ENCODE measurements around the gene CCDC149. TPM values are rescaled to one million over a fixed set of nuclear protein-coding genes. Genes with fewer than 3 reads are reported as not detected.

The CCDC149 gene
- total and polyA plus RNA-seq, 2 of the 13 experiments (the other 11 are each of a cell fraction or from before 2014, with no cell fraction given) = 0.44 to 0.95 TPM

GRCh38 chr4:24810871-24811631 is 101.8 kb downstream of the CCDC149 start:
- Histone ChIP-seq H3K4me1 (ENCODE audit: insufficient read depth, low read length) (no peaks in the 10 kb centered on the region), H3K4me2 (ENCODE audit: low read depth, low read length) (no peak overlapping the region), H3K4me3 (replicated peaks in 1 of 3; ENCODE audit: insufficient read depth in 1 of 3, low read depth in 2 of 3, low read length in 3 of 3) (no peak overlapping the region), H3K27me3 (ENCODE audit: control insufficient read depth in 1 of 2, insufficient read depth in 2 of 2, low read length in 2 of 2) (peaks cover 0 to 5% of the 10 kb centered on the region in 2 experiments; a peak in 1 of 5 replicates), H3K9me3 (ENCODE audit: low read length) (no peaks in the 10 kb centered on the region), H2AFZ (ENCODE audit: low read length) (no peak overlapping the region), H3K36me3 (replicated peaks in 1 of 2; ENCODE audit: control insufficient read depth in 1 of 2, insufficient read depth in 2 of 2, low read length in 2 of 2) (no peaks in the 10 kb centered on the region), H3K27ac (ENCODE audit: extremely low read length, insufficient read depth, low read length) (no peak overlapping the region), H3K9ac (ENCODE audit: insufficient read depth, low read depth, low read length) (no peak overlapping the region), H3K79me2 (ENCODE audit: insufficient read depth, low read length) (no peaks in the 10 kb centered on the region), H4K20me1 (ENCODE audit: insufficient read depth, low read length) (no peaks in the 10 kb centered on the region)
- ChIA-PET POLR2A (no interaction called here), CTCF (ENCODE audit: low intra/inter-chr PET ratio, low total read pairs) (no interaction called here)
- TF ChIP-seq REL (CRISPR knock-in tag; conservative IDR thresholded peaks at IDR 0.05) (no peak), KAT8 (CRISPR knock-in tag; IDR thresholded peaks at IDR 0.05) (no peak)
- intact Hi-C loops (cut with micrococcal nuclease; ENCODE audit: unreplicated experiment) = no loop called here
- in situ Hi-C loops (cut with HindIII; ENCODE audit: extremely low pct_ligation_motif_present, low pct_unique_long_range_greater_than_20kb) = no loop called here
- ATAC-seq (no peak), FAIRE-seq (no peak), DNase-seq (ENCODE audit: low spot score) (no peak)
- WGBS (ENCODE audit: low lambda C conversion rate) = 10% methylated on average over 6 of the region's 6 CpGs
- BruUV-seq (replicated peaks) = no TSS peak

- Histone ChIP-seq H3K79me2 (ENCODE audit: insufficient read depth, low read length) (no peaks in the 10 kb centered on the region), H4K20me1 (ENCODE audit: insufficient read depth, low read length) (no peaks in the 10 kb centered on the region), H3K36me3 (replicated peaks in 1 of 2; ENCODE audit: control insufficient read depth in 1 of 2, insufficient read depth in 2 of 2, low read length in 2 of 2) (no peaks in the 10 kb centered on the region), H3K27ac (ENCODE audit: extremely low read length, insufficient read depth, low read length) (no peak overlapping the region), H3K4me1 (ENCODE audit: insufficient read depth, low read length) (no peaks in the 10 kb centered on the region), H3K27me3 (ENCODE audit: control insufficient read depth in 1 of 2, insufficient read depth in 2 of 2, low read length in 2 of 2) (peaks cover 0 to 11% of the 10 kb centered on the region in 2 experiments; a peak in 2 of 5 replicates), H3K4me2 (ENCODE audit: low read depth, low read length) (no peak overlapping the region), H3K9me3 (ENCODE audit: low read length) (no peaks in the 10 kb centered on the region), H2AFZ (ENCODE audit: low read length) (no peak overlapping the region), H3K9ac (ENCODE audit: insufficient read depth, low read depth, low read length) (no peak overlapping the region), H3K4me3 (replicated peaks in 1 of 3; ENCODE audit: insufficient read depth in 1 of 3, low read depth in 2 of 3, low read length in 3 of 3) (no peak overlapping the region)
- no peak for TF ChIP-seq ELF1 (CRISPR knock-in tag; IDR thresholded peaks at IDR 0.05)
- CTCF ChIA-PET (ENCODE audit: low intra/inter-chr PET ratio, low total read pairs) = no interaction called here
- ATAC-seq = no peak
- intact Hi-C loops (cut with micrococcal nuclease; ENCODE audit: unreplicated experiment) (no loop called here), in situ Hi-C loops (cut with HindIII; ENCODE audit: extremely low pct_ligation_motif_present, low pct_unique_long_range_greater_than_20kb) (no loop called here)
- no TSS peak for BruUV-seq (replicated peaks)
- 57% methylated on average over 6 of the region's 6 CpGs for WGBS (ENCODE audit: low lambda C conversion rate)
- FAIRE-seq = no peak
- POLR2A ChIA-PET = no interaction called here
- no peak for DNase-seq (ENCODE audit: low spot score)
Measured at GRCh38 chr4:24809815-24810405, 102.9 kb downstream of the CCDC149 start.

Measured in HepG2 (cell line).